CD14-positive monocyte (primary cell): ENCODE data around the gene GRIN3A. TPM values are rescaled to one million over a fixed set of nuclear protein-coding genes. Genes with fewer than 3 reads are reported as not detected.

ENCODE experiments used
- DNase-seq, 3 donors: peaks; one replicate each; pipeline ENCODE4 v3.0.0-alpha.2; 2011 to 2022
- H2AFZ ChIP-seq: 2 replicates; pipeline ENCODE4 v1.6.0; 2012; ENCODE audit warnings: mild to moderate bottlenecking, low read depth, low read length, inconsistent platforms; ENCODE audit not compliant: insufficient read depth, poor library complexity, severe bottlenecking
- H3K27ac ChIP-seq, 2 donors: 1 replicate in 1 of 2; 2 replicates in 1 of 2; pipeline ENCODE4 v1.5.1; 2012 to 2013; ENCODE audit warnings: low read length in 2 of 2, control low read depth in 1 of 2, inconsistent platforms in 1 of 2, low read depth in 1 of 2, mild to moderate bottlenecking in 1 of 2
- H3K27me3 ChIP-seq, 2 donors: one replicate each; pipeline versions ENCODE4 v1.6.0 to v1.6.1; 2011 to 2013; ENCODE audit warnings: low read length in 2 of 2; ENCODE audit not compliant: control insufficient read depth in 2 of 2, insufficient read depth in 2 of 2
- H3K36me3 ChIP-seq, 2 donors: replicated peaks in 1 of 2; 1 replicate in 1 of 2; 2 replicates in 1 of 2; pipeline versions ENCODE4 v1.5.1 to v1.6.1; 2012 to 2013; ENCODE audit warnings: low read length in 2 of 2, control low read depth in 1 of 2, inconsistent platforms in 1 of 2, mild to moderate bottlenecking in 1 of 2; ENCODE audit not compliant: insufficient read depth in 2 of 2, control insufficient read depth in 1 of 2
- H3K4me1 ChIP-seq, 2 donors: 1 replicate in 1 of 2; 2 replicates in 1 of 2; pipeline versions ENCODE4 v1.5.1 to v1.6.1; 2012 to 2013; ENCODE audit warnings: low read length in 2 of 2, control low read depth in 1 of 2, inconsistent platforms in 1 of 2, mild to moderate bottlenecking in 1 of 2, moderate library complexity in 1 of 2; ENCODE audit not compliant: insufficient read depth in 2 of 2, control insufficient read depth in 1 of 2
- H3K4me2 ChIP-seq: replicated peaks from 2 replicates; pipeline ENCODE3; 2012; ENCODE audit warnings: low read length, moderate library complexity, mild to moderate bottlenecking; ENCODE audit not compliant: poor library complexity, severe bottlenecking; ENCODE audit errors: extremely low read depth
- H3K4me3 ChIP-seq, 3 experiments: fragments of 200-600 bp in 1 of 3; sonication (generic) in 1 of 3; replicated peaks in 1 of 3; 1 replicate in 2 of 3; 2 replicates in 1 of 3; pipeline ENCODE4 v1.5.1; 2011 to 2013; ENCODE audit warnings: low read length in 3 of 3, mild to moderate bottlenecking in 3 of 3, control low read depth in 2 of 3, low read depth in 2 of 3, inconsistent platforms in 1 of 3, moderate library complexity in 1 of 3
- H3K79me2 ChIP-seq: 2 replicates; pipeline ENCODE4 v1.6.0; 2012; ENCODE audit warnings: mild to moderate bottlenecking, control low read depth, inconsistent platforms, low read length, moderate library complexity; ENCODE audit not compliant: insufficient read depth
- H3K9ac ChIP-seq: 2 replicates; pipeline ENCODE4 v1.6.0; 2017; ENCODE audit warnings: low read length, mild to moderate bottlenecking; ENCODE audit not compliant: insufficient read depth, poor library complexity, severe bottlenecking
- H3K9me3 ChIP-seq, 2 donors: replicated peaks in 1 of 2; 1 replicate in 1 of 2; 2 replicates in 1 of 2; pipeline versions ENCODE4 v1.5.1 to v1.6.1; 2012 to 2013; ENCODE audit warnings: low read length in 2 of 2, control low read depth in 1 of 2; ENCODE audit not compliant: control insufficient read depth in 1 of 2, insufficient read depth in 1 of 2
- H4K20me1 ChIP-seq: 2 replicates; pipeline ENCODE4 v1.6.0; 2012; ENCODE audit warnings: mild to moderate bottlenecking, low read length, control low read depth, moderate library complexity; ENCODE audit not compliant: insufficient read depth
- H3K27ac Mint-ChIP-seq, 7 donors: one replicate each; pipeline ENCODE4 v1.8.0; 2020; ENCODE audit warnings: mild to moderate bottlenecking in 7 of 7, mixed read lengths in 7 of 7, moderate library complexity in 6 of 7, inconsistent platforms in 2 of 7
- H3K27me3 Mint-ChIP-seq, 3 donors: one replicate each; pipeline ENCODE4 v1.8.0; 2021 to 2022; ENCODE audit warnings: low read depth in 3 of 3, mild to moderate bottlenecking in 3 of 3, mixed read lengths in 3 of 3, moderate library complexity in 3 of 3, inconsistent platforms in 1 of 3
- H3K36me3 Mint-ChIP-seq, 2 donors: one replicate each; pipeline ENCODE4 v1.8.0; 2020; ENCODE audit warnings: mixed read lengths in 2 of 2, inconsistent platforms in 1 of 2, mild to moderate bottlenecking in 1 of 2
- H3K4me1 Mint-ChIP-seq: one replicate; pipeline ENCODE4 v1.8.0; 2020; ENCODE audit warnings: mild to moderate bottlenecking, mixed read lengths
- H3K4me3 Mint-ChIP-seq, 2 donors: one replicate each; pipeline ENCODE4 v1.8.0; 2020; ENCODE audit warnings: mild to moderate bottlenecking in 2 of 2, mixed read lengths in 2 of 2, moderate library complexity in 1 of 2
- H3K9me3 Mint-ChIP-seq, 7 donors: one replicate each; pipeline ENCODE4 v1.8.0; 2020 to 2022; ENCODE audit warnings: mixed read lengths in 7 of 7, mild to moderate bottlenecking in 6 of 7, moderate library complexity in 6 of 7, inconsistent platforms in 2 of 7
- WGBS: methylation state at CpG from one replicate; pipeline ENCODE4 v1.1.5; 2013; ENCODE audit warnings: missing lambda C conversion rate; ENCODE audit not compliant: insufficient coverage; 5-methylcytosine and 5-hydroxymethylcytosine counted together
- intact Hi-C, 2 donors: fragments of 100-400 bp; cut with micrococcal nuclease; formaldehyde crosslinking; loops; one replicate each; pipeline versions ENCODE4 v1.15.0 to v1.15.1; 2023
- polyA plus RNA-seq, 3 donors: library from polyadenylated mRNA; depleted of rRNA in 1 of 3; unstranded in 2 of 3; stranded (reverse) in 1 of 3; fragments of 300-500 nt in 2 of 3; fragments of >200 nt in 1 of 3; fragmentation: Illumina TruSeq in 2 of 3; gene quantifications; 1 replicate in 2 of 3; 2 replicates in 1 of 3; pipeline ENCODE4 v1.2.3, GENCODE V29; 2012 to 2021
- TF ChIP-seq, protein P1 (sequence below): fragments of 200-600 bp; IDR thresholded peaks from one replicate; pipeline ENCODE4 v1.8.0; 2022; ENCODE audit warnings: antibody characterized with exemption, mild to moderate bottlenecking

GRIN3A gene
- polyA plus RNA-seq, 3 donors = 0.11 to 0.39 (median 0.16) TPM

DNA sequence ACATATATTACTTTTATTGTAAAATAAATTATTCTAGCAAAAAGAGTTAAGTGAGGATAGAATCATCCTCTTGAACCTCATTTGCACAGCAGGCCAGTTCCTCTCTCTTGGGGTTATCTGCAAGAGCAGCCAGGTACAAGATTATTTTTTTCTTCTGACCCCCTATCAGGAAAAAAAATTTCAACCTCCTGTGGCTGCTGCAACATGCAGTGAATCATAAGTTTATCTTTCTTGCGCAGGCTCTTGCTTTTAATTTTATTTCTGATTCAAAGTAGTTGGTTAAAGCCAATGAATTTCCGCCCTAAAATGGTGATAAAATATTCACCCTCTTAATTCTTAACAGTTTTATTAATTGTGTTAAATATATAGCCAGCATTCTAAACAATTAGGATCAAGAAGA lies 74.0 kb downstream of the GRIN3A start:
- no peak overlapping the region for H3K27ac Mint-ChIP-seq
- no peak overlapping the region for H3K4me3 Mint-ChIP-seq
- Histone ChIP-seq H3K9ac (no peak overlapping the region), H3K4me1 (no peaks in the 10 kb centered on the region), H3K36me3 (no peaks in the 10 kb centered on the region), H4K20me1 (no peaks in the 10 kb centered on the region), H3K27me3 (no peaks in the 10 kb centered on the region), H3K9me3 (no peaks in the 10 kb centered on the region), H3K79me2 (no peaks in the 10 kb centered on the region), H3K4me3 (no peak overlapping the region), H3K27ac (no peak overlapping the region), H2AFZ (no peak overlapping the region), H3K4me2 (no peak overlapping the region)
- intact Hi-C loops = no loop called here
- TF ChIP-seq, protein P1, sequence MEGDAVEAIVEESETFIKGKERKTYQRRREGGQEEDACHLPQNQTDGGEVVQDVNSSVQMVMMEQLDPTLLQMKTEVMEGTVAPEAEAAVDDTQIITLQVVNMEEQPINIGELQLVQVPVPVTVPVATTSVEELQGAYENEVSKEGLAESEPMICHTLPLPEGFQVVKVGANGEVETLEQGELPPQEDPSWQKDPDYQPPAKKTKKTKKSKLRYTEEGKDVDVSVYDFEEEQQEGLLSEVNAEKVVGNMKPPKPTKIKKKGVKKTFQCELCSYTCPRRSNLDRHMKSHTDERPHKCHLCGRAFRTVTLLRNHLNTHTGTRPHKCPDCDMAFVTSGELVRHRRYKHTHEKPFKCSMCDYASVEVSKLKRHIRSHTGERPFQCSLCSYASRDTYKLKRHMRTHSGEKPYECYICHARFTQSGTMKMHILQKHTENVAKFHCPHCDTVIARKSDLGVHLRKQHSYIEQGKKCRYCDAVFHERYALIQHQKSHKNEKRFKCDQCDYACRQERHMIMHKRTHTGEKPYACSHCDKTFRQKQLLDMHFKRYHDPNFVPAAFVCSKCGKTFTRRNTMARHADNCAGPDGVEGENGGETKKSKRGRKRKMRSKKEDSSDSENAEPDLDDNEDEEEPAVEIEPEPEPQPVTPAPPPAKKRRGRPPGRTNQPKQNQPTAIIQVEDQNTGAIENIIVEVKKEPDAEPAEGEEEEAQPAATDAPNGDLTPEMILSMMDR = no peak
- H3K9me3 Mint-ChIP-seq = no peaks in the 10 kb centered on the region
- DNase-seq = no peak
- peaks cover 0 to 4% (median 3%) of the 10 kb centered on the region in 3 donors for H3K27me3 Mint-ChIP-seq
- H3K36me3 Mint-ChIP-seq = no peaks in the 10 kb centered on the region
- H3K4me1 Mint-ChIP-seq = no peaks in the 10 kb centered on the region
- no CpG with 5 or more reads among the region's 2 CpGs for WGBS

DNA sequence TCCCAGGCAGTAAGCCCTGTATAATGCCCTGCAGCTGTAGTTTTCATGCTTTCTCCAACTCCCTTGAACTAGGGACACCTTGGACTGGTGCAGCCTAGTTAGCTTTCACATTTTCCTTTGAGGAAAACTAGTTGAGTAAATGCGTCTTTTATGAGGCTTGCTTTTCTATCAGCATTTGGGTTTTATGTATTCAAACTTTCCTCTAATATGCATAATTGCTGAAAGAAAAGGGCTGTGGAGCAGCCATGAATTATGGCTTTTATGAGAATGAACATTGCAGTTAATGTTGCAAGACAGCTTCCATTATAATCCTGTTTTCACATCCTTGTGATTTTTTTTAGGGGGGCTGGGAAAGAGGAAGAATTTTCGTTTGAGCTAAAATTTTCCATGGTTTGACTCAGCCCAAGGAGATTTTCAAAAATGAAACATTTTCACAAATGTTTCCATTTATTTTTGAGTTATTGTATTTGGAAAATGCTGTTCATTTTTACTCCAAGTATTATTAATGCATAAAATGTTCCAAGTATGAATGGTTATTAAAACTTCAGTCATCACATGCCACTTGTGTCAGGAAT lies 85.8 kb downstream of the GRIN3A start:
- H3K9me3 Mint-ChIP-seq = peaks cover 0 to 4% (median 0%) of the 10 kb centered on the region in 7 donors
- H3K4me3 Mint-ChIP-seq = no peak overlapping the region

More for the DNA sequence above, 85.8 kb downstream of the GRIN3A start:
- Mint-ChIP-seq H3K36me3 (no peaks in the 10 kb centered on the region), H3K27ac (no peak overlapping the region), H3K27me3 (peaks cover 2 to 7% (median 4%) of the 10 kb centered on the region in 3 donors), H3K4me1 (no peaks in the 10 kb centered on the region)
- intact Hi-C loops = no loop called here
- H3K27me3 ChIP-seq = peaks cover 0 to 5% of the 10 kb centered on the region in 2 donors
- no peak overlapping the region for H2AFZ ChIP-seq
- no peak overlapping the region for H3K4me2 ChIP-seq
- TF ChIP-seq, protein P1 = no peak
- H3K79me2 ChIP-seq = no peaks in the 10 kb centered on the region
- no peak for DNase-seq
- no peak overlapping the region for H3K4me3 ChIP-seq
- no peak overlapping the region for H3K9ac ChIP-seq
- H3K9me3 ChIP-seq = no peaks in the 10 kb centered on the region
- no peaks in the 10 kb centered on the region for H3K36me3 ChIP-seq
- H3K27ac ChIP-seq = no peak overlapping the region
- H3K4me1 ChIP-seq = no peaks in the 10 kb centered on the region
- H4K20me1 ChIP-seq = no peaks in the 10 kb centered on the region
- no CpG with 5 or more reads among the region's 2 CpGs for WGBS
